Measurements from ENCODE around the gene FAM20A. TPM values are rescaled to one million over a fixed set of nuclear protein-coding genes. Genes with fewer than 3 reads are reported as not detected.
"Not testable (repeated sequence)": the region's sequence is repeated elsewhere in the genome, so short reads cannot be mapped to it uniquely, and the experiment has no call there.

The FAM20A gene
- total RNA-seq, 2 experiments from 2014 or later, result not detected

- Mint-ChIP-seq H3K27me3 (peaks cover 7% of the 10 kb centered on the region), H3K4me1 (ENCODE audit: low read depth) (peaks cover 18% of the 10 kb centered on the region), H3K4me3 (no peak overlapping the region), H3K36me3 (ENCODE audit: low read depth) (peaks cover 8% of the 10 kb centered on the region), H3K9me3 (peaks cover 4% of the 10 kb centered on the region), H3K27ac (peak overlapping the region; percentile 21)
- Histone ChIP-seq H3K4me3 (ENCODE audit: low read length) (peak overlapping the region; percentile 21), H3K36me3 (ENCODE audit: insufficient read depth, low read length) (no peaks in the 10 kb centered on the region), H3K27ac (ENCODE audit: low read depth in 1 of 2, low read length in 2 of 2) (no peak overlapping the region), H3K4me1 (ENCODE audit: insufficient read depth, low read length) (peaks cover 12% of the 10 kb centered on the region), H3K9me3 (ENCODE audit: control insufficient read depth in 1 of 2, insufficient read depth in 1 of 2, low read length in 2 of 2) (no peaks in the 10 kb centered on the region), H3K27me3 (ENCODE audit: control insufficient read depth in 1 of 2, insufficient read depth in 2 of 2, low read length in 2 of 2) (no peaks in the 10 kb centered on the region)
- ChIA-PET POLR2A (interaction anchor here (0.8 to 2.7 kb wide), 2 partner anchors 11 to 14 kb away, joined by 7 to 23 read pairs; partner anchors contain the start of gene PRKAR1A), CTCF (no interaction called here)
- ATAC-seq (ENCODE audit: poor library complexity) (no peak), DNase-seq (no peak)
- no peak for TF ChIP-seq CTCF (IDR thresholded peaks at IDR 0.05)
- intact Hi-C loops (cut with DNase I, micrococcal nuclease), result loop anchor here in 1 of 2 experiments (5.0 kb wide), 1 partner anchor 56 kb away; no protein-coding TSS in a partner anchor
Observed at GRCh38 chr17:68498479-68499326, 102.5 kb downstream of the FAM20A start.

- H3K27ac ChIP-seq (ENCODE audit: low read depth in 1 of 2, low read length in 2 of 2), result no peak overlapping the region
Observed at GRCh38 chr17:68497885-68498319, 103.3 kb downstream of the FAM20A start.

GRCh38 chr17:68495081-68495480, 106.1 kb downstream of the FAM20A start:
- Histone ChIP-seq H3K4me1 (ENCODE audit: insufficient read depth, low read length) (peaks cover 12% of the 10 kb centered on the region), H3K27me3 (ENCODE audit: control insufficient read depth in 1 of 2, insufficient read depth in 2 of 2, low read length in 2 of 2) (no peaks in the 10 kb centered on the region), H3K27ac (ENCODE audit: low read depth in 1 of 2, low read length in 2 of 2) (no peak overlapping the region), H3K4me3 (ENCODE audit: low read length) (no peak overlapping the region), H3K9me3 (ENCODE audit: control insufficient read depth in 1 of 2, insufficient read depth in 1 of 2, low read length in 2 of 2) (no peaks in the 10 kb centered on the region), H3K36me3 (ENCODE audit: insufficient read depth, low read length) (no peaks in the 10 kb centered on the region)
- CTCF ChIA-PET, result no interaction called here
- POLR2A ChIA-PET, result no interaction called here
- H3K27ac Mint-ChIP-seq, result peak overlapping the region; percentile 22
- TF ChIP-seq CTCF (IDR thresholded peaks at IDR 0.05), result no peak
- DNase-seq, result no peak
- intact Hi-C loops (cut with DNase I, micrococcal nuclease), result loop anchor here in 1 of 2 experiments (5.0 kb wide), 1 partner anchor 53 kb away; no protein-coding TSS in a partner anchor
- no peak for ATAC-seq (ENCODE audit: poor library complexity)
- H3K36me3 Mint-ChIP-seq (ENCODE audit: low read depth), result peaks cover 8% of the 10 kb centered on the region
- H3K4me3 Mint-ChIP-seq, result no peak overlapping the region
- peaks cover 18% of the 10 kb centered on the region for H3K4me1 Mint-ChIP-seq (ENCODE audit: low read depth)
- H3K9me3 Mint-ChIP-seq, result peaks cover 4% of the 10 kb centered on the region
- peaks cover 7% of the 10 kb centered on the region for H3K27me3 Mint-ChIP-seq

More at GRCh38 chr17:68497885-68498319, 103.3 kb downstream of the FAM20A start:
- Mint-ChIP-seq H3K9me3 (peaks cover 4% of the 10 kb centered on the region), H3K36me3 (ENCODE audit: low read depth) (peaks cover 8% of the 10 kb centered on the region), H3K27me3 (peaks cover 7% of the 10 kb centered on the region), H3K4me1 (ENCODE audit: low read depth) (peaks cover 18% of the 10 kb centered on the region), H3K27ac (peak overlapping the region; percentile 21), H3K4me3 (peak overlapping the region; percentile 9)
- Histone ChIP-seq H3K9me3 (ENCODE audit: control insufficient read depth in 1 of 2, insufficient read depth in 1 of 2, low read length in 2 of 2) (no peaks in the 10 kb centered on the region), H3K36me3 (ENCODE audit: insufficient read depth, low read length) (no peaks in the 10 kb centered on the region), H3K4me3 (ENCODE audit: low read length) (peak overlapping the region; percentile 21), H3K4me1 (ENCODE audit: insufficient read depth, low read length) (peaks cover 12% of the 10 kb centered on the region), H3K27me3 (ENCODE audit: control insufficient read depth in 1 of 2, insufficient read depth in 2 of 2, low read length in 2 of 2) (no peaks in the 10 kb centered on the region)
- intact Hi-C loops (cut with DNase I, micrococcal nuclease), result loop anchor here (2.0 to 5.0 kb wide), 2 partner anchors 15 to 56 kb away; partner anchors contain the start of gene PRKAR1A (in 1 of the 2)
- POLR2A ChIA-PET, result interaction anchor here (0.8 to 2.7 kb wide), 3 partner anchors 10 to 250 kb away, joined by 3 to 23 read pairs (median 7); partner anchors contain the start of genes AMZ2 and PRKAR1A
- TF ChIP-seq CTCF (IDR thresholded peaks at IDR 0.05), result no peak
- DNase-seq (peak in 3 of 14 experiments; percentile 42 to 48 (median 47)), ATAC-seq (ENCODE audit: poor library complexity) (no peak)
- CTCF ChIA-PET, result no interaction called here

GRCh38 chr17:68492394-68493054, 108.6 kb downstream of the FAM20A start:
- H3K36me3 Mint-ChIP-seq (ENCODE audit: low read depth); H3K27ac Mint-ChIP-seq; POLR2A ChIA-PET; H3K9me3 Mint-ChIP-seq; H3K27me3 Mint-ChIP-seq; ATAC-seq (ENCODE audit: poor library complexity); intact Hi-C loops (cut with DNase I, micrococcal nuclease); CTCF ChIA-PET; H3K36me3 ChIP-seq (ENCODE audit: insufficient read depth, low read length); H3K9me3 ChIP-seq (ENCODE audit: control insufficient read depth in 1 of 2, insufficient read depth in 1 of 2, low read length in 2 of 2); DNase-seq; H3K4me3 Mint-ChIP-seq; H3K27ac ChIP-seq (ENCODE audit: low read depth in 1 of 2, low read length in 2 of 2); H3K4me3 ChIP-seq (ENCODE audit: low read length); H3K27me3 ChIP-seq (ENCODE audit: control insufficient read depth in 1 of 2, insufficient read depth in 2 of 2, low read length in 2 of 2): not testable (repeated sequence)
- H3K4me1 ChIP-seq (ENCODE audit: insufficient read depth, low read length), result peaks cover 12% of the 10 kb centered on the region
- peaks cover 18% of the 10 kb centered on the region for H3K4me1 Mint-ChIP-seq (ENCODE audit: low read depth)

Data from CD4-positive, alpha-beta T cell (primary cell).